IMR-90 (cell line): ENCODE results near the gene TTC3.

Source experiments
- BHLHE40 ChIP-seq: fragments of 150-350 bp; IDR thresholded peaks from 2 replicates; pipeline ENCODE4 v1.6.1; 2016; ENCODE audit warnings: mild to moderate bottlenecking, low read depth, low read length
- CEBPB ChIP-seq: IDR thresholded peaks from 2 replicates; pipeline ENCODE4 v1.6.1; 2012; ENCODE audit warnings: low read depth, low read length, improper control_type of control experiment
- CTCF ChIP-seq: conservative IDR thresholded peaks from 2 replicates; pipeline ENCODE4 v1.5.1; 2012; ENCODE audit warnings: mild to moderate bottlenecking, low read depth, low read length, improper control_type of control experiment
- ELK1 ChIP-seq: fragments of 150-350 bp; IDR thresholded peaks from 2 replicates; pipeline ENCODE4 v1.6.1; 2016; ENCODE audit warnings: low read depth, mild to moderate bottlenecking, low read length, moderate library complexity, borderline replicate concordance
- FOS ChIP-seq: fragments of 150-350 bp; IDR thresholded peaks from 2 replicates; pipeline ENCODE4 v1.6.1; 2016; ENCODE audit warnings: low read depth, low read length
- MAFK ChIP-seq: IDR thresholded peaks from 2 replicates; pipeline ENCODE4 v1.6.1; 2012; ENCODE audit warnings: low read depth, low read length, improper control_type of control experiment
- MAZ ChIP-seq: IDR thresholded peaks from 2 replicates; pipeline ENCODE4 v1.6.1; 2012; ENCODE audit warnings: low read depth, mild to moderate bottlenecking, low read length, improper control_type of control experiment, moderate library complexity, borderline replicate concordance
- NFE2L2 ChIP-seq: fragments of 150-350 bp; IDR thresholded peaks from 2 replicates; pipeline ENCODE4 v1.6.1; 2016; ENCODE audit warnings: low read depth, mild to moderate bottlenecking, low read length
- POLR2A ChIP-seq: IDR thresholded peaks from 2 replicates; pipeline ENCODE4 v1.6.1; 2012; ENCODE audit warnings: mild to moderate bottlenecking, low read depth, low read length
- RAD21 ChIP-seq: IDR thresholded peaks from 2 replicates; pipeline ENCODE4 v1.6.1; 2012; ENCODE audit warnings: low read length, improper control_type of control experiment
- RCOR1 ChIP-seq: IDR thresholded peaks from 2 replicates; pipeline ENCODE4 v1.6.1; 2012; ENCODE audit warnings: mild to moderate bottlenecking, low read length, improper control_type of control experiment; ENCODE audit not compliant: insufficient replicate concordance
- RFX5 ChIP-seq: IDR thresholded peaks from 2 replicates; pipeline ENCODE4 v1.8.0; 2012; ENCODE audit warnings: low read depth, mild to moderate bottlenecking, low read length, moderate library complexity
- SMC3 ChIP-seq: fragments of 150-350 bp; IDR thresholded peaks from 2 replicates; pipeline ENCODE4 v1.6.1; 2016; ENCODE audit warnings: low read depth, mild to moderate bottlenecking, antibody characterized with exemption, low read length, moderate library complexity
- USF2 ChIP-seq: fragments of 150-350 bp; IDR thresholded peaks from 2 replicates; pipeline ENCODE4 v1.6.1; 2017; ENCODE audit warnings: mild to moderate bottlenecking, antibody characterized with exemption, low read length, low read depth

DNA sequence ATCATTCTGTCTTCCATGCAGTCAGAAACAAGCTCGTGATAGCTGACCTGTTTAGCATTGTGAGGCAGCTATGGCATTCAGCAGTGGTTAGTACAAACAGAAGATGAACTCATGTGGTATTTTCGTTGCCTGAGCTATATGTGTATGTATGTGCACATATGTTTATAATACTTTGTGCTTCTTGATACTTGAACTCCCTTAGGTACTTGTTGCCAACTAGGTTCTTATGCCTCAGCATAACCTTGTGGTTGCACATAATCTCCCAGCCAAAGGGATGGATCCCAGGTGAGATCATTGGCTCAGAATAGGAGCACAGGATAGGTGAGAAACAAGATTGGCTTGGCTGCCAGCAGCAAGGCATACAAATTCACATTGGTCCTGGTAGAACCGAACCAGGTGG, 108.0 kb downstream of the TTC3 start:
- TF ChIP-seq CTCF (no peak), MAZ (no peak), POLR2A (no peak), RAD21 (no peak), MAFK (no peak), SMC3 (no peak), RCOR1 (no peak), NFE2L2 (no peak), RFX5 (no peak), FOS (no peak), BHLHE40 (no peak), USF2 (no peak), CEBPB (no peak), ELK1 (no peak)
